GM10847 (cell line): ENCODE data around the gene TCAF2.
"Not testable (repeated sequence)": the region's sequence is repeated elsewhere in the genome, so short reads cannot be mapped to it uniquely, and the experiment has no call there.

Experiments
- POLR2A ChIP-seq: IDR thresholded peaks from 2 replicates; pipeline ENCODE4 v1.6.1; 2011; ENCODE audit not compliant: insufficient read length; ENCODE audit errors: extremely low read depth

The TCAF2 gene

DNA sequence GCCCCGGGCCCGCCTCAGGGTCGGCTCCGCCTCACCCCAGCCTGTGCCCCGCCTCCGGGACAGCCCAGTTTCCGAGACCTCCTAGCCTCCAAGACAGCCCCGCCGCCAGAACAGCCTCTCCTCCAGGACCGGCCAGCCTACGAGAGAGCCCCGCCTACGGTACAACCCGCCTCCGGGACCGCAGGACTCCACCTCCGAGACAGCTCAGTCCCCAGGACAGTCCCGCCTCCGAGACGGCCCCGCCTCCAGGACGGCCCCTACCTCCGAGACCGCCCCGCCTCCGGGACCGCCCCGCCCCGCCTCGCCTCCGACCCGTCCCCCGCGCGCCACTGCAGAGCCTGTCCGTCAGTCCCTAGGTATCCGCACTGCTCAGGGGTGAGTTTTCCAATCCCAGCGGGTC is at the start of gene TCAF2:
TSS of gene TCAF2 (plus strand) at position 329 of the 400 bp plus-strand sequence.
- TF ChIP-seq POLR2A = not testable (repeated sequence)

DNA sequence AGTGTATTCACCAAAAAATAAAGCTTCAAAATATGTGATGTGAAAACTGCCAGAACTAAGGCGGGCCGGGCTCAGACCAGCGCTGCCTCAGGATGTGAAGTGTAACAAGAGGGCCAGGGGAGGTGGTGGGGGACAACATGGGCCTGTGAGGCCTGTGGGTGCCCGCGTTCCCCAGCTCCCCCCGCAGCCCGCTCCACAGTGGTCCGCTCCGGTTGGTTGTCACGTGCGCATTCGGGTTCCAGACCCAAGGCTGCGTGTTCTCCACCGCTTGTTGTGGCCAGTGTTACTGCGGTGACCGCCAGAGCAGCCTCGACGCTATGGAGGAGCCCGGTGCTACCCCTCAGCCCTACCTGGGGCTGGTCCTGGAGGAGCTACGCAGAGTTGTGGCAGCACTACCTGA is 49.3 kb upstream of the TCAF2 start, which contains the start of gene CTAGE15:
TSS of gene CTAGE15 (plus strand) at position 301 of the 400 bp plus-strand sequence. CDS start at position 318, 17 bp downstream.
- TF ChIP-seq POLR2A = not testable (repeated sequence)
